HG03039 (cell line): ENCODE data around the gene CLIC5.

Source experiments
- ATAC-seq: cut with Tn5 transposase; IDR thresholded peaks from one replicate; pipeline ENCODE4 v1.9.1; 2021; ENCODE audit warnings: mild to moderate bottlenecking, moderate library complexity; ENCODE audit not compliant: unreplicated experiment

CLIC5 gene

GRCh38 chr6:46015119-46015968 is at the start of gene CLIC5:
TSS of gene CLIC5 (minus strand) at chr6:46015860. CDS start at chr6:46015542, 318 bp downstream.
- ATAC-seq, result no peak

DNA sequence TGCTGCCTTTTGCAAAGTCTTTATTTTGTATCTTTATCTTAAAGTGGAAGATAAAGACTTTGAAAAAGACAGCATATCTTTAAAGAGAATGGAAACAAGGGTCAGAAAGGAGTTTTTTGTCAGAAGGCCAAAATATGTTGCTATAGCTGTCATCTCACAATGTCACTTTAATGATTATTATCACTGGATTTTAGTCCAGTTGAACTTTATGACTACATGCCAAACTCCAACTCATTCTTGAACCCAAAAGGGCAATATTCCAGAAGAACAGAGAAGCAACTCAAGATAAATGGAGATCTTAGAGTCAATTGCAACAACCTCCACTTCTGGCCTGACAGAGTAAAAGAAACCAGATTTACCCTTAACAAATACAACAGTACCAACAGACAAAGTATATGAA is 47.3 kb upstream of the CLIC5 start:
- ATAC-seq, result no peak

DNA sequence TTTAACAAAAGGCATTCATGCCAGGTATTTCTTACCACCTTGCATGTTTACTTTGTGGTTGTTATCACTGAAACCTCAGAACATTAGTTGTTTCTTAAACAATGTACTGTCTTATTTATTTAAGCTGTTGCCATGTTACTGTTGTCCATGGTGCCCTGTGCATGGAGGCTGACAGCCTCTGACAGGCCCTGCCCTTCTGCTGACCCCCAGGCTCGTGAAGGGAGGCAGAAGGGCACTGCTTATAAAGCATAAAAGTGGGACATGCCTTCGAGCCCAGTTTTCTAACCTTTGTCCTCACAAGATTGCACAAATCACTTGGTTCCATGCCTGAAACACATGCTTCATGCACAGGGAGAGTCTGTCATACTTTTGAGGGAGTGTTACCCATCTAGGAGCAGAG is 46.7 kb upstream of the CLIC5 start:
- no peak for ATAC-seq

GRCh38 chr6:46061497-46061896 is 45.8 kb upstream of the CLIC5 start:
- ATAC-seq, result no peak

- no peak for ATAC-seq
Measured at GRCh38 chr6:46059608-46060007, 43.9 kb upstream of the CLIC5 start.

GRCh38 chr6:46058951-46059350 is 43.3 kb upstream of the CLIC5 start:
- ATAC-seq, result no peak

- no peak for ATAC-seq
Measured at GRCh38 chr6:46057792-46058191, 42.1 kb upstream of the CLIC5 start.

DNA sequence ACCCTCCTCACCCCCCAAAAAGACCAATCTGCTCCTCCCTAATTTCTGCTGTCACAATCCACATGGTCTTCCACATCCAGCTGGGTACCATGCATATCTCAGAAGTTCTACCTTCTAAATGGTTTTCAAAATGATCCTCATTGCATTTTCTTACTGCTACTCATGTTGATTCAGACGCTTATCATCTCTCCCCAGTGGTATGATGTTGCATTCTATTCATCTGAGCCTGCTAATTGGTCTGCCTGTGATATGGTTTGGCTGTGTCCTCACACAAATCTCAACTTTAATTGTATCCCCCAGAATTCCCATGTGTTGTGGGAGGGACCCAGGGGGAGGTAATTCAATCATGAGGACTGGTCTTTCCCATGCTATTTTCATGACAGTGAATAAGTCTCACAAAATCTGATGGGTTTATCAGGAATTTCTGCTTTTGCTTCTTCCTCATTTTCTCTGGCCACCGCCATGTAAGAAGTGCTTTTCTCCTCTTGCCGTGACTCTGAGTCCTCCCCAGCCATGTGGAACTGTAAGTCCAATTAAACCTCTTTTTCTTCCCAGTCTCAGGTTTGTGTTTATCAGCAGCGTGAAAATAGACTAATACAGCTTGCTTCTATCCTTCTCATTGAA is 41.4 kb upstream of the CLIC5 start:
- no peak for ATAC-seq

GRCh38 chr6:46054516-46054915 is 38.9 kb upstream of the CLIC5 start:
- no peak for ATAC-seq

DNA sequence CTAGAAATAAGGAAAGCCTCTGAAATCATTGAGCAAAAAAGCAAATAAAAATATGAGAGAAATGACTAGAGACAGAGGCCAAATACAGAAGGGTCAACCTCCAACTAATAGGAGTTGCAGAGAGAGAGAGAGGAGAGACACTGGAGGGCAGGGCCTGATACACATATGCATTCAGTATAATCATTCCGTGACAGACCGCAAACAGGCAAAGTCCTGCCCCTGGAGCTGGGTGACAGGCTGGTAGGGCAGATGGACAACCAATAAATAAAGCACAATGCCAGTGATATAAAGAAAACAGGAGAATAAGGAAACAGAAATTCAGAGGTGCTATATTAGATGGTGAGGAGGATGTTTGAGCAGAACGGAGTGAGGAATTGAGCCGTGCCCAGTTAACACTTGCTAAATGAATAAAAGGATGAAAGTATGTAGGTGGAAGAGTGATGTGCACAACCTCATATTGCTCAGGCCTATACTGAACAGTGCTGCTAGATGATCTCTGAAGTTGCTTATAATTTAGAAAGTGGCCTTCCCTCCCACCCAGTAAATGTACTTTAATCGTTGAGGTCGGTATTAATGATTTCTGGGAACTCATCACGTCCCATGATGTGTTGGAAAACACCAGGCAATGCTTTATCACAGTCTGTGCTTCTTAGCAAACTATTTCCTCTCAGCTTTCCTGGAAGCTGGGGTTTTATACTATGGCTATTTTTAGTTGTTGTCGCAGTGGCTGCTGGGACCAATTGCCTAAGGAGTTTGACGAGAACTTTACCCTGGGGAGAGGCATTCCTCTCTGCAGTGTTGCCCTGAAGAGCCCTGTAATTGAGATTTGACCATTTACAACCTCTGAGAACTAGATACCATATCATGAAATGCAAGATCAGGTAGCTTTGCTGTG is 37.6 kb upstream of the CLIC5 start:
- ATAC-seq, result no peak

- ATAC-seq, result no peak
Measured at GRCh38 chr6:46052479-46052878, 36.8 kb upstream of the CLIC5 start.

- no peak for ATAC-seq
Measured at GRCh38 chr6:46051962-46052361, 36.3 kb upstream of the CLIC5 start.

DNA sequence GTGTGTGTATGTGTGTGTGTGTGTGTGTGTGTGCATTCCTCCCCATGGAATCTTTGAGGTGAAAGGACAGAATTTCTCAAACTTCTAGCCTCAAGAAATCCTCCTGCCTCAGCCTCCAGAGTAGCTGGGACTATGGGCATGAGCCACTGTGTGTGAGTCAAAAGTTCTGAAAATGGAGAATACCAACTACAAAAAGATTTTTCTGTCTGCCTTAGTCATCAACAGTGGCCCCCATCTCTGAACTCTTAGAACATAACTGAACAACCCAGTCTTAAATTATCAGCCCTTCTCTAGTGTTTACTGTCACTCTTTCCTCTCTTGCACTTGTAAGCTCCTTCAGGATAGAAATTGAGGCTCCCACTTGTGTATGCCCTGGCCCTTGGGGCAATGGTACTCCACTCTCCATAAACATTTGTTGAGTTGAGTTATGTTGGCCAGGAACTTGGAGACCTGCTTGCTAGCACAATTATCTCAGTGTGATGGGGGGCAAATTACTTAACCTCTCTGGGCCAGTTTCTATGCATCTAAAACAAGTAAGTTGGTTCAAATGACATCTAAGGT is 35.3 kb upstream of the CLIC5 start:
- no peak for ATAC-seq

DNA sequence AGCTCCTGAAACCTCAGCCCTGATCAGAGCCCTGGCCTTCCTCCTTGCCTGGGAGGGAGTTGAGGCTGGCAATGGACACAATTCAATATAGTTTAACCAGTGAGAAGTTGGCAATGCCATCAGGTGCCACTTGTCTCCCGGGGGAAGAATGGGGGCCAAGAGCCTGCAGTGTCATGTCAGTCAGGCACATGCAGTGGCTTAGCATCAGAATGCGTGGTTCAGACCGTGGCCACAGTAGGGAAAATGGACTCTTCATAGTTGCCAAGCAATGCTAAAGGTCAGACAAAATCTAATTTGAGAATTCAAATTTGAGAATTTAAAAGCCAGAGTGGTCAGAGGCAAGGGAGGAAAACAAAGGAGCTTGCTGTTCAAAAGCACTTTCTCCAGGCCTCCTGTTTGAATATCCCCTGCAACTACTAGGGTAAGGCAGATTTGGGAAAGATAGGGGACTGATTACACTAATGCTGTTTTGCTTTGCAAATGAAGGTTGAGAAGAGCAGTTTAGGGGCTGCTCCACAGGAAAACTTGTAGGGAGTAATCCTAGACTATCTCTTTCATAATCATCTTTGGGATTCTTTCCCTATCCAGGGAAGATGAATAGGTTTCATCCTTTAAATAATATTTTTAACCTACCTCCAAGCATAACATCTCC is 33.1 kb upstream of the CLIC5 start:
- ATAC-seq, result no peak

GRCh38 chr6:46046558-46047174 is 31.0 kb upstream of the CLIC5 start:
- ATAC-seq, result no peak

DNA sequence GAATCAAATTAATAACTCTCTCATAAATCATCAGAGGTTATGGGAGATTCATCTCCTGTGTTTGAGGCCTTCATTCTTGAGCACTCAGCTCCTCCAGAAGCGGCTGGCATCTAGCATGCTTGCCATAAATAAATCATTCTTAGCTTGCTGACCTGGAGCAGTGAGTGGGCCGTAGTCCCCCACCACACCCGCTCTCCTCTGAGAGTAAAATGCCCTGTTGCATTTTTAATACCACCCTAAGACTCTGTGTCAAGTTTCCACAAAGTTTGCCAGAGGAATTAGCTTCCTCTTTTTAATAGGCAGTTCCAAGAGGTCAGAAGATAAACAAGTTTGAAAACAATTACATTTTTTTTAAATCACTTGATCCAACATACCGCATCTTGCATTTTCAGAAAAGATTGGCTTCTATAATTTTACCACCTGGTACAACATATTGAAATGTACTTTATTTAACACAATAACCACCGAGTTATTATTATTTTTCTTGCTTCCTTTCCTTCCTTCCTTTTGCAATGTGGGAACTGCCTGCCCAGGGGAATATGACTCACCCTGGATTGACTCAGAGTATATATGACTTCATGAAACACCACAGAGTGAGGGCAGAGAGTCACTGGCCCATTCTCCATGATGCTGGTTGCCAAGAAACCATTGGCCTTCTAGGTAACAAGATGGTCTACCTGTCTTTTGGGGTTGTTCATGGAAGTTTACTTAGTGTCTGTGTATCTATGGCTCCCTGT is 29.4 kb upstream of the CLIC5 start:
- ATAC-seq, result no peak

DNA sequence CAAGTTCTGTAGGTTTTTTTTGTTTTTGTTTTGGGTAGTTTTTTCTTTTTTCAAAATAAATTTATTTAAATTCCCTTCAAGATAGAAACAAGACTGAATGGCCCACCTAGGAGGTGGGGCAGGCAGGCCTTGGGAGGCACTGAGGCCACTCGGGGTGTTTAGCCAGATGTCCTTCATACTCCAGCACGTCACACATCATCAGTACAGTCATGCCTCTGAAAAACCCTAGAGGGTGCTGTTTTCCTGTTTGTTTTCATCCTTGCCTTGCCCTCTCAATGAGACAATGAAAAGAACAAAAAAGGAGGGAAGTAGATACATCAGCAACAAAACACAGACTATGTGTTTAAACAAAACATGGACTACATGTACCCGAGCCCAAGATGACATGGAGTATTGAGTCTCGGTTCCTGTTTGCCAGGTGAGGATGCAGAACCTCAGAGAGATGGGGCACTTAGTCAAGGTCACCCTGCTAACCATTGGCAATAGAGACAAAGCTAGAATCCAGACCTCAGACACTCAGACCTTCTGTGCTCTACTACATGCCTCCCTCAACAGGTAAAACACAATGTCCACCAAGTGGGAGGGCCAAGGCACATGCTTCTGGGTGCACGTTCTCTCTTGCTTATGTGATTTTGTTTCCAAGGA is 26.8 kb upstream of the CLIC5 start:
- ATAC-seq, result peak; percentile 72

DNA sequence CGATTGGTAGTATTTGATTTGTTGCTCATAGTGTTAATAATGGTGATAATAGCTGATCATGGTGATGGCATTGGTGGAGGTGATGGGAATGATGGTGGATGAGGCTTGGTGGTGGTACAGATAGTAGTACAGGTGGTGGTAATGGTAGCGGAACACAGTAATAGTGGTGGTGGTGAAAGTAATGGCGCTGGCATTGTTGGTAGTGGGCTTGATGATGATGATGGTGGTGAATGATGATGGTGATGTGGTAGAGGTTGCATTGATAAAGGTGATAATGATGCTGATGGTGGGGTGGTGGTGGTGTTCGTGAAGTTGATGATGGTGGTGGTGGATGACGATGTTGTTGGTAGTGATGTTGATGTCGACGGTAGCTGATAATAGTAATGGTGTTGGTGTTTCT is 24.6 kb upstream of the CLIC5 start:
- ATAC-seq, result no peak

DNA sequence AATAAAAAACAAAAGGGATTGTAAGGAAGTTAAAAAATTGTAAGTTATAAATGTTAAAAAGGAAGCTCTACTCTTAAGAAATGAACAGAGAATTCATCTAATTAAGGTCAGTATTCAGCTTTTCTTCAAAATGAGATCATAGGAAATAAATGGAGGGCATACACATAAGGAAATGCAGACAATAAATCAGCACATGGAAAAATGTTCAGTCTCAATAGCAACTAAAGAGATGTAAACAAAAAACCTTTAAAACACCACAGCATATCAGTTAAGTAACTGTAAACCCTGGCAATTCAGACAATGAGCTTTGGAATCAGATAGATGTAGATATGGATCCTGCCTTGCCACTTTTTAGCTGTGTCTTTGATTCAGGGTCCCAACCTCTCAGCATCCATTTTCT is 24.0 kb upstream of the CLIC5 start:
- ATAC-seq, result no peak
